ENCODE measurements around the gene EFCAB5. TPM values are rescaled to one million over a fixed set of nuclear protein-coding genes. Genes with fewer than 3 reads are reported as not detected.
A peak's percentile ranks its signal among the peaks of the same experiment; 100 is the strongest.

EFCAB5 gene
- total and polyA plus RNA-seq, 12 donors, result 0.06 to 0.52 (median 0.15) TPM; not detected in 8

DNA sequence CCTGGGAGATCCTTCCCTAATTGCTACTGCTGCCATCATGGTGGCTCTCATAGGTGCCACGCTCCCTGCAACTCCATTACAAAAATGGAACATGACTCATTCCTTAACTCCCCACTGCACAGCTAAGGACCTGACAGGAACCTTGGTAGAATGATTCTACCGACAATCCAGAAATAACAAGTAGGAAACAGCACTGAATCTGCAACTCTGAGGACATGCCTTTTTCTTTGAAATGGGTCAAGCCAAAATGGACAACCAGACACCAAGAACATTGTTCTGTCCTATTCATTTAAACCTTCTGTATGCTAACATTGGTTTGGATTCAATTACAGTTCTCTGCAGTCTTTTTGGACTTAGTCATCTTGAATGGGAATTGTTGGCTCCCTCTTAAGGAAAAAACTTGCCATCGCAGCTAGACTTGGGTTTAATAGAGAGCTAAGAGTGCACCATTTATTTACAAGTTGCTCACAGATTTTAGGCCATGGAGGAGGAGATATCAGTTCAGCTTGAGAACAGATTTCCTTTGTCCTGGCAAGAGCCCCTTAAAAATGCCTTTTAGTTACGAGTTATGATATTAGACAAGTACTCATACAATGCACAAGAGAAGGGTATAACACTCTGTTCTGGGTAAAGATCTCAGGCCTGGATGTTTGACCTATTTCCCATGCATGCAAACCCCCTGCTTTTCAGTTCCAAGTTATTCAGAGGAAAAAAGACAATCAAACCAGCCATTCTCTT, 154.2 kb downstream of the EFCAB5 start:
- no peak for DNase-seq
- intact Hi-C loops (cut with DNase I), result loop anchor here in 5 of 10 donors (10.0 kb wide), 2 partner anchors 151 to 291 kb away; partner anchors contain the start of gene EFCAB5 (in 1 of the 5)
- Histone ChIP-seq H3K27ac (no peak overlapping the region), H3K4me3 (no peak overlapping the region), H3K9me3 (no peaks in the 10 kb centered on the region), H3K36me3 (no peaks in the 10 kb centered on the region), H3K4me1 (peaks cover 0 to 10% (median 7%) of the 10 kb centered on the region in 9 donors), H3K27me3 (peaks cover 0 to 4% (median 0%) of the 10 kb centered on the region in 7 donors)
- TF ChIP-seq, protein P1, sequence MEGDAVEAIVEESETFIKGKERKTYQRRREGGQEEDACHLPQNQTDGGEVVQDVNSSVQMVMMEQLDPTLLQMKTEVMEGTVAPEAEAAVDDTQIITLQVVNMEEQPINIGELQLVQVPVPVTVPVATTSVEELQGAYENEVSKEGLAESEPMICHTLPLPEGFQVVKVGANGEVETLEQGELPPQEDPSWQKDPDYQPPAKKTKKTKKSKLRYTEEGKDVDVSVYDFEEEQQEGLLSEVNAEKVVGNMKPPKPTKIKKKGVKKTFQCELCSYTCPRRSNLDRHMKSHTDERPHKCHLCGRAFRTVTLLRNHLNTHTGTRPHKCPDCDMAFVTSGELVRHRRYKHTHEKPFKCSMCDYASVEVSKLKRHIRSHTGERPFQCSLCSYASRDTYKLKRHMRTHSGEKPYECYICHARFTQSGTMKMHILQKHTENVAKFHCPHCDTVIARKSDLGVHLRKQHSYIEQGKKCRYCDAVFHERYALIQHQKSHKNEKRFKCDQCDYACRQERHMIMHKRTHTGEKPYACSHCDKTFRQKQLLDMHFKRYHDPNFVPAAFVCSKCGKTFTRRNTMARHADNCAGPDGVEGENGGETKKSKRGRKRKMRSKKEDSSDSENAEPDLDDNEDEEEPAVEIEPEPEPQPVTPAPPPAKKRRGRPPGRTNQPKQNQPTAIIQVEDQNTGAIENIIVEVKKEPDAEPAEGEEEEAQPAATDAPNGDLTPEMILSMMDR (IDR thresholded peaks at IDR 0.05), result peak in 7 of 9 donors; percentile 33 to 55 (median 43)
- peak in 4 of 8 donors; percentile 40 to 67 (median 54) for ATAC-seq
- WGBS, 2 donors, result 40% methylated on average over 4 of the region's 4 CpGs

DNA sequence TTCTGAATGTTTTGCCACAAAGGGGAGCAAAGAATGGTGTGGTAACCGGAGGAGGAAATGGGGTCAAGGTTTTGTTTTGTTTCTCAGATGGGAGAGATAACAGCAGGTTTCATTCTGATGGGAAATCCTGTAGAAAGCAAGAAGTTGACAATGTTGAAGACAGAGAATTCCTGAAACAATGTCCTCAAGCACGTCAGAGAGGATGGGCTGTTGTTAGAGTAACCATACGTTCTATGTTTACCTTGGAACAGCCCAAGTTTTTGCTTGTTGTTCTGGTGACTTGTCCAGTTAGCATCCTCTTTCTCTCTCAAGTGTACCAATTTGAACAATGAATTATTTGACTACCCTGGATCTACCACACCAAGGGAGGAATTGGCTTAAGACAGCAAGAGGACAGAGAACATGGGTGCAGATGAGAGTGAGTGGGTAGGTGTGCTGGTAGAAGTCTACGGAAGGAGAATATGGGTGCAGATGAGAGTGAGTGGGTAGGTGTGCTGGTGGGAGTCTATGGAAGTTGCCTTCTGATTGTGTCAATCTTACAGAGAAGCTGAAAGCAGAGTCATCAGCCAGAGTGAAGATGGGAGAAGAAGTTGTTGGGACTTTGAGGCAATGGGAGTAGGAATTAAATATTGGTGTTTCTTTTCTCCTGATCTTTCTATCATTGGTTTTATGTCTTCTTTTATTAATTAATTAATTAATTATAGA, 160.4 kb downstream of the EFCAB5 start:
- intact Hi-C loops (cut with DNase I), result loop anchor here in 7 of 10 donors (5.0 to 10.0 kb wide), 5 partner anchors 173 to 235 kb away; partner anchors contain the start of gene TMIGD1 (in 2 of the 7)
- H3K4me1 ChIP-seq, result peaks cover 0 to 14% (median 0%) of the 10 kb centered on the region in 9 donors
- H3K27me3 ChIP-seq, result no peaks in the 10 kb centered on the region
- no peaks in the 10 kb centered on the region for H3K36me3 ChIP-seq
- WGBS, 2 donors, result 64% methylated on average over 4 of the region's 4 CpGs
- TF ChIP-seq, protein P1 (IDR thresholded peaks at IDR 0.05), result no peak
- no peak overlapping the region for H3K27ac ChIP-seq
- H3K4me3 ChIP-seq, result no peak overlapping the region
- DNase-seq (no peak), ATAC-seq (no peak)
- H3K9me3 ChIP-seq, result no peaks in the 10 kb centered on the region

DNA sequence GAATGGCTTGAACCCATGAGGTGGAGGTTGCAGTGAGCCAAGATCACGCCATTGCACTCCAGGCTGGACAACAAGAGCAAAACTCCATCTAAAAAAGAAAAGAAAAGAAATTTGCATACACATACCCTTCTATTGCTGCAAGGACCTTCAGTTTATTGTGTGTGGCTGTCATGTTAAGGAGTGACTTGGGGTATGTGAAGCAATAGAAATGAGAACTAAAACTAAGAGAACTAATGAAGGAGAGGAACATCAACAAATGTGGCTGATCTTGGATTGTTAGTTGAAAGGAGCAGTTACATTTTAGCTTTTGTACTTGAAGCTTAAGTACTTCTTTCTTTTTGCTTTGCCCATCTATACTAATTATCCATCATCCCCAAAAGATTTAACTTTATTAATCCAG, 162.5 kb downstream of the EFCAB5 start:
- H3K4me1 ChIP-seq, result peaks cover 0 to 14% (median 0%) of the 10 kb centered on the region in 9 donors
- no peaks in the 10 kb centered on the region for H3K9me3 ChIP-seq
- TF ChIP-seq, protein P1 (IDR thresholded peaks at IDR 0.05), result no peak
- intact Hi-C loops (cut with DNase I), result loop anchor here in 8 of 10 donors (2.0 to 10.0 kb wide), 6 partner anchors 171 to 233 kb away; partner anchors contain the start of gene TMIGD1 (in 2 of the 8)
- DNase-seq (no peak), ATAC-seq (no peak)
- WGBS, 2 donors, result 92 to 98% methylated on average over 1 of the region's 1 CpG
- no peak overlapping the region for H3K4me3 ChIP-seq
- H3K27ac ChIP-seq, result no peak overlapping the region
- H3K36me3 ChIP-seq, result no peaks in the 10 kb centered on the region
- no peaks in the 10 kb centered on the region for H3K27me3 ChIP-seq
